H1 (cell line): ENCODE data around the gene ZNF483. TPM values are rescaled to one million over a fixed set of nuclear protein-coding genes. Genes with fewer than 3 reads are reported as not detected.
"Not testable (repeated sequence)": the region's sequence is repeated elsewhere in the genome, so short reads cannot be mapped to it uniquely, and the experiment has no call there.

Experiments used
- CTCF ChIA-PET: fragments of 300-600 bp; sonication (Branson Sonifier 250); formaldehyde crosslinking; loops from one replicate; lab custom pipeline; 2021; ENCODE audit not compliant: partially characterized antibody; lab: Charles Lee
- POLR2A ChIA-PET: fragments of 300-600 bp; sonication (Branson Sonifier 250); formaldehyde crosslinking; loops from one replicate; lab custom pipeline; 2021; ENCODE audit warnings: inconsistent platforms; ENCODE audit not compliant: partially characterized antibody; lab: Charles Lee
- DNase-seq, 2 experiments: peaks; one replicate each; pipeline versions ENCODE4 v3.0.0 to v3.0.0-alpha.2; 2010 to 2022; ENCODE audit warnings: low spot score in 2 of 2, low read depth in 1 of 2, mixed read lengths in 1 of 2
- FAIRE-seq: peaks from 2 replicates; lab custom pipeline; 2011; peaks lifted over from hg19 to GRCh38; lab: Jason Lieb, UNC
- H2AFZ ChIP-seq: 2 replicates; pipeline ENCODE4 v1.8.1; 2012; ENCODE audit warnings: low read length, inconsistent platforms
- H2AK5ac ChIP-seq: 2 replicates; pipeline ENCODE4 v1.6.1; 2013; ENCODE audit warnings: low read depth, low read length
- H2BK120ac ChIP-seq: replicated peaks from 2 replicates; pipeline ENCODE3; 2013; ENCODE audit warnings: low read depth, low read length, inconsistent platforms
- H2BK12ac ChIP-seq: 2 replicates; pipeline ENCODE4 v1.6.1; 2013; ENCODE audit warnings: low read depth, low read length
- H2BK15ac ChIP-seq: 2 replicates; pipeline ENCODE4 v1.6.1; 2013; ENCODE audit warnings: low read length
- H2BK20ac ChIP-seq: 2 replicates; pipeline ENCODE4 v1.6.1; 2013; ENCODE audit warnings: low read length
- H2BK5ac ChIP-seq: 2 replicates; pipeline ENCODE4 v1.6.1; 2013; ENCODE audit warnings: low read depth, low read length
- H3K14ac ChIP-seq: 2 replicates; pipeline ENCODE4 v1.6.1; 2013; ENCODE audit warnings: inconsistent platforms; ENCODE audit not compliant: insufficient read length
- H3K18ac ChIP-seq: 2 replicates; pipeline ENCODE4 v1.6.1; 2013; ENCODE audit warnings: low read length; ENCODE audit errors: extremely low read depth
- H3K23ac ChIP-seq: 2 replicates; pipeline ENCODE4 v1.6.1; 2013; ENCODE audit warnings: inconsistent platforms; ENCODE audit not compliant: insufficient read length
- H3K23me2 ChIP-seq: 2 replicates; pipeline ENCODE4 v1.6.1; 2013; ENCODE audit warnings: low read depth, low read length
- H3K27ac ChIP-seq: 2 replicates; pipeline ENCODE4 v1.6.1; 2011; ENCODE audit warnings: low read depth, low read length, inconsistent platforms
- H3K27me3 ChIP-seq, 4 experiments: replicated peaks in 1 of 4; 1 replicate in 1 of 4; 2 replicates in 3 of 4; pipeline versions ENCODE4 v1.6.1 to v1.8.1; 2011 to 2013; ENCODE audit warnings: low read length in 3 of 4, mild to moderate bottlenecking in 3 of 4, inconsistent platforms in 2 of 4, mixed read lengths in 2 of 4, moderate library complexity in 1 of 4; ENCODE audit not compliant: control insufficient read depth in 3 of 4, insufficient read depth in 3 of 4; ENCODE audit errors: extremely low read depth in 1 of 4
- H3K36me3 ChIP-seq, 4 experiments: 2 replicates each; pipeline versions ENCODE4 v1.6.1 to v1.8.1; 2011 to 2013; ENCODE audit warnings: mild to moderate bottlenecking in 4 of 4, low read length in 3 of 4, moderate library complexity in 2 of 4, control low read depth in 1 of 4, inconsistent platforms in 1 of 4; ENCODE audit not compliant: insufficient read depth in 4 of 4, control insufficient read depth in 2 of 4
- H3K4ac ChIP-seq: replicated peaks from 2 replicates; pipeline ENCODE3; 2013; ENCODE audit warnings: low read length, low read depth, mixed read lengths, inconsistent platforms; ENCODE audit not compliant: insufficient read length
- H3K4me1 ChIP-seq, 4 experiments: replicated peaks in 1 of 4; 1 replicate in 1 of 4; 2 replicates in 3 of 4; pipeline versions ENCODE4 v1.6.1 to v1.8.1; 2011 to 2013; ENCODE audit warnings: low read length in 3 of 4, inconsistent platforms in 2 of 4, mixed read lengths in 1 of 4; ENCODE audit not compliant: insufficient read depth in 4 of 4, control insufficient read depth in 3 of 4
- H3K4me2 ChIP-seq, 2 experiments: 2 replicates each; pipeline versions ENCODE4 v1.6.1 to v1.8.1; 2011 to 2013; ENCODE audit warnings: low read depth in 2 of 2, low read length in 2 of 2, control low read depth in 1 of 2, inconsistent platforms in 1 of 2, mild to moderate bottlenecking in 1 of 2; ENCODE audit not compliant: insufficient read depth in 1 of 2
- H3K4me3 ChIP-seq, 4 experiments: fragments of 200-600, 300-600 bp in 1 of 4; sonication (generic), shearing (Covaris generic), sonication (Bioruptor Twin) in 1 of 4; 2 replicates each; pipeline versions ENCODE4 v1.5.1 to v1.8.1; 2011 to 2016; ENCODE audit warnings: low read length in 4 of 4, low read depth in 3 of 4, control low read depth in 2 of 4, inconsistent platforms in 2 of 4, mild to moderate bottlenecking in 2 of 4, mixed read lengths in 1 of 4, moderate library complexity in 1 of 4; ENCODE audit not compliant: insufficient read depth in 2 of 4; ENCODE audit errors: extremely low read depth in 1 of 4
- H3K56ac ChIP-seq: replicated peaks from 2 replicates; pipeline ENCODE3; 2013; ENCODE audit warnings: low read depth, mild to moderate bottlenecking, mixed read lengths, low read length, inconsistent platforms; ENCODE audit not compliant: insufficient read length
- H3K79me1 ChIP-seq: 2 replicates; pipeline ENCODE4 v1.6.1; 2013; ENCODE audit warnings: low read depth, low read length, control low read depth
- H3K79me2 ChIP-seq, 2 experiments: 2 replicates each; pipeline versions ENCODE4 v1.6.1 to v1.8.1; 2012 to 2013; ENCODE audit warnings: low read length in 2 of 2, mild to moderate bottlenecking in 2 of 2, inconsistent platforms in 1 of 2; ENCODE audit not compliant: insufficient read depth in 2 of 2, control insufficient read depth in 1 of 2
- H3K9ac ChIP-seq, 4 experiments: replicated peaks in 1 of 4; 1 replicate in 1 of 4; 2 replicates in 3 of 4; pipeline versions ENCODE4 v1.6.1 to v1.8.1; 2011 to 2013; ENCODE audit warnings: low read depth in 3 of 4, low read length in 3 of 4, control low read depth in 2 of 4, mild to moderate bottlenecking in 2 of 4, moderate library complexity in 2 of 4, inconsistent platforms in 1 of 4; ENCODE audit errors: extremely low read depth in 1 of 4
- H3K9me3 ChIP-seq, 2 experiments: 2 replicates each; pipeline versions ENCODE4 v1.6.1 to v1.8.1; 2012 to 2013; ENCODE audit warnings: mild to moderate bottlenecking in 2 of 2, moderate library complexity in 2 of 2, control low read depth in 1 of 2, inconsistent platforms in 1 of 2, low read depth in 1 of 2, low read length in 1 of 2, mixed read lengths in 1 of 2; ENCODE audit not compliant: insufficient read depth in 2 of 2
- H4K20me1 ChIP-seq, 2 experiments: replicated peaks in 1 of 2; 2 replicates each; pipeline versions ENCODE3 to v1.8.1; 2011 to 2013; ENCODE audit warnings: inconsistent platforms in 2 of 2, low read length in 2 of 2, mild to moderate bottlenecking in 1 of 2; ENCODE audit not compliant: insufficient read depth in 2 of 2, control insufficient read depth in 1 of 2
- H4K5ac ChIP-seq: 2 replicates; pipeline ENCODE4 v1.6.1; 2013; ENCODE audit warnings: low read length, low read depth, mixed read lengths, inconsistent platforms; ENCODE audit not compliant: insufficient read length
- H4K8ac ChIP-seq: 2 replicates; pipeline ENCODE4 v1.8.0; 2013; ENCODE audit warnings: mild to moderate bottlenecking, moderate library complexity, low read length, inconsistent platforms; ENCODE audit not compliant: insufficient read depth; ENCODE audit errors: extremely low read depth
- H4K91ac ChIP-seq: replicated peaks from 2 replicates; pipeline ENCODE3; 2013; ENCODE audit warnings: low read length, mixed read lengths, inconsistent platforms; ENCODE audit not compliant: insufficient read length
- WGBS, 2 experiments: shearing (Covaris generic) in 1 of 2; methylation state at CpG; one replicate each; pipeline versions ENCODE4 v1.1.6 to v1.1.7; 2013 to 2015; ENCODE audit warnings: low lambda C conversion rate in 2 of 2, mixed read lengths in 2 of 2, inconsistent platforms in 1 of 2, low coverage in 1 of 2, missing lambda C conversion rate in 1 of 2; ENCODE audit not compliant: insufficient replicate concordance in 2 of 2, insufficient coverage in 1 of 2, insufficient read length in 1 of 2; ENCODE audit errors: extremely low coverage in 1 of 2, missing lambda C conversion rate in 1 of 2; 5-methylcytosine and 5-hydroxymethylcytosine counted together
- polyA plus RNA-seq, 7 experiments: library from polyadenylated mRNA; depleted of rRNA in 3 of 7; stranded (reverse) in 5 of 7; unstranded in 2 of 7; fragments of >200 nt in 5 of 7; fragments of 200-250 nt in 2 of 7; gene quantifications; 1 replicate in 5 of 7; 2 replicates in 1 of 7; 4 replicates in 1 of 7; pipeline versions ENCODE4 v1.2.1 to v1.2.3, GENCODE V29; 2011 to 2013; ENCODE audit warnings: missing spikeins in 2 of 7, mixed read lengths in 2 of 7
- total RNA-seq: library from RNA; stranded (reverse); fragmentation: NEBNext Ultra II Directional; extraction: Animal tissue kit (Norgen Biotek cat#: 25700); gene quantifications from 2 replicates; pipeline ENCODE4 v1.2.1, GENCODE V29; 2021

The ZNF483 gene
- total and polyA plus RNA-seq, 2 of the 8 experiments (the other 6 are each of a cell fraction or from before 2014, with no cell fraction given) = 4.8 to 83.8 TPM

DNA sequence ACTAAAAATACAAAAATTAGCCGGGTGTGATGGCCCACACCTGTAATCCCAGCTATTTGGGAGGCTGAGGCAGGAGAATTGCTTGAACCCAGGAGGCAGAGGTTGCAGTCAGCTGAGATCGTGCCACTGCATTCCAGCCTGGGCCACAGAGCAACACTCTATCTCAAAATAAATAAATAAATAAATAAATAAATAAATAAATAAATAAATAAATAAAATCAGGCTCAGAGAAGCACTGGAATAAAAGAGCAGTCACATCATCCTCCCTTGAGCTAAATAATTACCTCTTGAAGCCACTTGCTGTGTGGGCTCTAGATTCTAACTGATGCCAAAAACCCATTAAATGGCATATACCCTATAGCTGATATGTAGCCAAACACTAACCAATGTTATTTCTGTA, 27.8 kb upstream of the ZNF483 start:
- H3K4me3 ChIP-seq, H2BK20ac ChIP-seq, H3K4ac ChIP-seq, H4K5ac ChIP-seq, H2BK15ac ChIP-seq, H3K9me3 ChIP-seq, H2AK5ac ChIP-seq, FAIRE-seq, H3K18ac ChIP-seq, DNase-seq, H3K36me3 ChIP-seq, H3K23me2 ChIP-seq, H3K23ac ChIP-seq, H3K9ac ChIP-seq, H3K27me3 ChIP-seq, H3K79me2 ChIP-seq, H4K8ac ChIP-seq, H3K56ac ChIP-seq, H3K79me1 ChIP-seq, H3K14ac ChIP-seq, H4K91ac ChIP-seq, H2BK5ac ChIP-seq, H2BK12ac ChIP-seq, H2BK120ac ChIP-seq, H3K4me1 ChIP-seq, H3K4me2 ChIP-seq, H3K27ac ChIP-seq, H2AFZ ChIP-seq, H4K20me1 ChIP-seq: not testable (repeated sequence)
- WGBS, 2 experiments = 92% methylated on average over 2 of the region's 2 CpGs; no CpG with 5 or more reads in 1 of the 2 experiments
- CTCF ChIA-PET = interaction anchor here (0.5 kb wide), 1 partner anchor 88 kb away, joined by 3 read pairs; no protein-coding TSS in a partner anchor
- POLR2A ChIA-PET = interaction anchor here (1.0 kb wide), 1 partner anchor 14 kb away, joined by 4 read pairs; no protein-coding TSS in a partner anchor
